Endometrium (tissue), 2 donors: ENCODE measurements around the gene C1orf116.

Experiments
- FAIRE-seq: peaks from 2 replicates; lab custom pipeline; 2012; peaks lifted over from hg19 to GRCh38; lab: Jason Lieb, UNC
- donor health status: control.
- donor health status: control.

Gene C1orf116

GRCh38 chr1:207019661-207020060 lies 12.9 kb downstream of the C1orf116 start:
- no peak for FAIRE-seq

GRCh38 chr1:207019161-207019560 lies 13.4 kb downstream of the C1orf116 start:
- no peak for FAIRE-seq

- FAIRE-seq: no peak
Measured at GRCh38 chr1:207018707-207019106, 13.8 kb downstream of the C1orf116 start.

GRCh38 chr1:207017615-207018559 lies 14.7 kb downstream of the C1orf116 start:
- FAIRE-seq: no peak

GRCh38 chr1:207015791-207016190 lies 16.8 kb downstream of the C1orf116 start:
- FAIRE-seq: no peak

GRCh38 chr1:207014728-207015127 lies 17.8 kb downstream of the C1orf116 start:
- no peak for FAIRE-seq

GRCh38 chr1:207013321-207014085 lies 19.1 kb downstream of the C1orf116 start:
- FAIRE-seq: no peak

GRCh38 chr1:207010726-207011125 lies 21.8 kb downstream of the C1orf116 start:
- FAIRE-seq: no peak

- no peak for FAIRE-seq
Measured at GRCh38 chr1:207009945-207010344, 22.6 kb downstream of the C1orf116 start.

- no peak for FAIRE-seq
Measured at GRCh38 chr1:207009182-207009850, 23.2 kb downstream of the C1orf116 start.

GRCh38 chr1:207007352-207008033 lies 25.1 kb downstream of the C1orf116 start:
- FAIRE-seq: no peak

GRCh38 chr1:207006914-207007313 lies 25.6 kb downstream of the C1orf116 start:
- FAIRE-seq: no peak

GRCh38 chr1:207006083-207006482 lies 26.5 kb downstream of the C1orf116 start:
- FAIRE-seq: no peak

- FAIRE-seq: no peak
Measured at GRCh38 chr1:207004931-207005830, 27.4 kb downstream of the C1orf116 start.

GRCh38 chr1:207003210-207003609 lies 29.3 kb downstream of the C1orf116 start:
- FAIRE-seq: no peak

- FAIRE-seq: no peak
Measured at GRCh38 chr1:207002724-207003146, 29.8 kb downstream of the C1orf116 start.

GRCh38 chr1:207001492-207002245 lies 30.9 kb downstream of the C1orf116 start:
- no peak for FAIRE-seq

- FAIRE-seq: no peak
Measured at GRCh38 chr1:207000651-207001291, 31.8 kb downstream of the C1orf116 start.

GRCh38 chr1:206998816-206999215 lies 33.7 kb downstream of the C1orf116 start:
- no peak for FAIRE-seq

- FAIRE-seq: no peak
Measured at GRCh38 chr1:206992790-206993189, 39.8 kb downstream of the C1orf116 start.
